T-helper 1 cell (primary cell): ENCODE measurements around the gene PLLP.
A peak's percentile ranks its signal among the peaks of the same experiment; 100 is the strongest.

Experiments
- DNase-seq, 5 donors: peaks; one replicate each; pipeline ENCODE4 v3.0.0-alpha.2; 2012 to 2020
- total RNA-seq, 4 donors: gene quantifications; one replicate each; lab custom pipeline; 2026; lab: John Stamatoyannopoulos, UW

The PLLP gene, protein sequence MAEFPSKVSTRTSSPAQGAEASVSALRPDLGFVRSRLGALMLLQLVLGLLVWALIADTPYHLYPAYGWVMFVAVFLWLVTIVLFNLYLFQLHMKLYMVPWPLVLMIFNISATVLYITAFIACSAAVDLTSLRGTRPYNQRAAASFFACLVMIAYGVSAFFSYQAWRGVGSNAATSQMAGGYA
- 0.46 to 1.1 (median 0.55) reads per million in 4 donors for total RNA-seq

DNA sequence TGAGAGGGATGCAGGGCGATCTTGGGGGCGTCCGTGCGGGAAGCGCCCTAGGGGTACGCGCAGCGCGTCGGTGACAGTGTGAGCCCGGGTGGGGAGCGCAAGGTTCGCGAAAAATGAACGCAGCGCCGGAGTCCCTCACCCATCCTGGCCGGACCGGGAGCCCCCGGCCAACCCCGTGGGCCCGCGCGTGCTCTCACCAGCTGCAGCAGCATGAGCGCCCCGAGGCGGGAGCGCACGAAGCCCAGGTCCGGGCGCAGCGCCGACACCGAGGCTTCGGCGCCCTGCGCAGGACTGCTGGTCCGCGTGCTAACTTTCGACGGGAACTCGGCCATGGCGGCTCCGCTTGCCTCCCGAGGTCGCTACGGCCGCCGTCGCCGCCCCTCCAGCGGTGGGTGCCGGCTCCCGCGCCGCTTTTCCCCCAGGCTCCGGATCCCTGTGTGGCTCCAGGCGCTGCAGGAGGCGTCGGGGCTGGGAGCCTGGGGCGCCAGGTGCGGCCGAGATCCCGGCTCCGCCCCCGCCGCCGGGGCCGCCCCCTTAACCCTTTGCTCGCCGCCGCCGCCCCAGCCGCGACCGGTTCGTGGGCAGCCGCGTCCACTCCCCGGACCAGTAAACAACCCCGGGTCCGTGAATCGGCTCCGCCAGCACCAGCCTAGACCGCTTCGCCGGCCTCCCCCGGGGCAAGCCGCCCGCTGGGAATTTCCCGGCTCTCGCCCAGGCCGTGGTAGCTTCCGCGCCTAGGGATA is at the start of gene PLLP:
Gene PLLP (minus strand): TSS at position 464 of the 743 bp plus-strand sequence. CDS start 132 bp downstream, at position 332.
- peak in 2 of 5 donors; percentile 29 to 32 for DNase-seq

DNA sequence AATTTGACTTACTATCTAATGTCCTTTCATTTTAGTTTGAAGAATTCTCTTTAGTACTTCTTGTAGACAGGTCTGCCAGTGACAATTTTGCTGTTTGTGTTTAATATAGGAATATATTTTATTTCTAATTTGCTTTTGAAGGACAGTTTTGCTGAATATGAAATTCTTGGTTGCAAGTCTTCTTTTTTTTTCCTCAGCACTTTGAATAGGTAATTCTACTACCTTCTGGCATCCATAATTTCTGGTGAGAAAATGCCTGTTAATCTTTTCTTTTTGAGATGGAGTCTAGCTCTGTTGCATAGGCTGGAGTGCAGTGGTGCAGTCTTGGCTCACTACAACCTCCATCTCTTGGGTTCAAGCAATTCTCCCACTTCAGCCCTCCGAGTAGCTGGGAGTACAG is 48.9 kb upstream of the PLLP start:
- no peak for DNase-seq

DNA sequence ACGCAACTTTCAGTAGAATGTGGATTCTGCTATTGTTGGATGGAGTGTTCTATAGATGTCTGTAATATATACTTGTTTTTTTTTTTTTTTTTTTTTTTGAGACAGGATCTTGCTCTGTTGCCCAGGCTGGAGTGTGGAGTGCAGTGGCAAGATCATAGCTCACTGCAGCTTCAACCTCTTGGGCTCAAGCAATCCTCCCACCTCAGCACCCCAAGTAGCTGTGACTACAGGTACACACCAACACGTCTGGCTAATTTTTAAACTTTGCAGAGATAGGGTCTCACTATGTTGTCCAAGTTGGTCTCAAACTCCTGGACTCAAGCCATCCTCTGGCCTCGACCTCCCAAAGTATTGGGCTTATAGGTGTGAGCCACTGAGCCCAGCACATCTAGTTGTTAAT is 46.9 kb upstream of the PLLP start:
- no peak for DNase-seq

DNA sequence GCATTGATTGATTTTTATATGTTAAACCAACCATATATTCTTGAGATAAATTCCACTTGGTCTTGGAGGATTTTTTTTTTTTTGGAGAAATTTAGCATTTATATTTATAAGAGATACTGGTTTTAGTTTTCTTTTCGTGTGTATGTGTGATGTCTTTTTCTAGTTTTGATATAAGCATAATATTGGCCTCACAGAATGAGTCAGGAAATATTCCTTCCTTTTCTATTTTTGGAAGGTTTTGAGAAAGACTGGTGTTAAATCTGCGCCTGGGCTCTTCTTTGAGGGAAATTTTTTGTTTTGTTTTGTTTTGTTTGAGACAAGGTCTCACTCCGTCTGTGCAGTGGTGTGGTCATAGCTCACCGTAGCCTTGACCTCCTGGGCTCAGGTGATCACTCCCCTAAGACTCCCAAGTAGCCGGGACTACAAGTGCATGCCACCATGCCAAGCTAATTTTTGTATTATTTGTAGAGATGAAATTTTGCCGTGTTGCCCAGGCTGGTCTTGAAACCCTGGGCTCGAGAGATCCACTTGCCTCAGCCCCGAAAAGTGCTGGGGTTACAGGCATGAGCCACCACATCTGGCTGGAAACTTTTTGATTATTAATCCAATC is 45.4 kb upstream of the PLLP start:
- no peak for DNase-seq

DNA sequence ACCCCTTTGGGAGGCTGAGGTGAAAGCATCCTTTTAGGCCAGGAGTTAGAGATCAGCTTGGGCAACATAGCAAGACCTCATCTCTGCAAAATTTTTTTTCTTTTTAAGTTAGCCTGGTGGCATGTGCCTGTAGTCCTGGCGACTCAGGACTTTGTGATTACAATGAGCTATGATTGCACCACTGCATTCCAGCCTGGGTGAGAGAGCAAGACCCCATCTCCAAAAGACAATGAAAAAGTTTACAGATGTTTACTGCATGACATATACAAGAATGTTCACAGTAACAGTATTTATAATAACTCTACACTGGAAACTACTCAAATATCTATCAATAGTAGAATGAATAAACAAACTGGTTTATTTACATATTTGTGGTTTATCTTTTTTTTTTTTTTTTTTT is 41.0 kb upstream of the PLLP start:
- DNase-seq: no peak

DNA sequence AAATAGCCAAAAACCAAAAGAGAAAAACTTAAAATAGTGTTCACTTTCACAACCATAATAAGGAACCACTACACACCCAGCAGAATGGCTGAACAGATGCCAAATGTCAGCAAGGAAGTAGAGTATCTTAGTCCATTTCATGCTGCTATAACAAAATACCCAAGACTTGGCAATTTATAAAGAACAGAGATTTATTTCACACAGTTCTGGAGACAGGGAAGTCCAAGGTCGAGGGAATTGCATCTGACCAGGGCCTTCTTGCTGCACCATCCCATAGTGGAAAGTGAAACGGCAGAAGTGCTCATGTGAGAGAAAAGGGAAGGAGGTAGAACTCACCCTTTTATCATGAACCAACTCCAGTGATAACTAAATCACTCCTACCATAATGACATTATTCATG is 40.3 kb upstream of the PLLP start:
- no peak for DNase-seq

DNA sequence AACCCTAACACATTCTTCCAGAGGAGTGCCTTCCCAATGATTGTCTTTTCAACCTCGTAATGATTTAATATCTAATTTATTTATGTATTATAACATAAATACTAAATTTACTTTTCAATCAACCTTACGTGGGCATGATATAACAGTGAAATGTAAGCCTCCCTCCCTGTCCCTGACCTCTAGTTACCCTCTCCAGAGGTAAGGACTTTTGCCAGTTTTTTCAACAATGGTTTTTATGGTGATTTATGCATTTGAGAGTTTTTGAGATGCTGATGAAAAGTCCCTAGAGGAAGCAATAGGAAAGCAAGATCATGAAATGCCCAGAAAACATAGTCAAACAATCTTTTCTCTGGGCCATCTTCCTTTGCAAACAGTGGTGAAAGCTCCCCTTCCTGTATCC is 35.2 kb upstream of the PLLP start:
- no peak for DNase-seq

DNA sequence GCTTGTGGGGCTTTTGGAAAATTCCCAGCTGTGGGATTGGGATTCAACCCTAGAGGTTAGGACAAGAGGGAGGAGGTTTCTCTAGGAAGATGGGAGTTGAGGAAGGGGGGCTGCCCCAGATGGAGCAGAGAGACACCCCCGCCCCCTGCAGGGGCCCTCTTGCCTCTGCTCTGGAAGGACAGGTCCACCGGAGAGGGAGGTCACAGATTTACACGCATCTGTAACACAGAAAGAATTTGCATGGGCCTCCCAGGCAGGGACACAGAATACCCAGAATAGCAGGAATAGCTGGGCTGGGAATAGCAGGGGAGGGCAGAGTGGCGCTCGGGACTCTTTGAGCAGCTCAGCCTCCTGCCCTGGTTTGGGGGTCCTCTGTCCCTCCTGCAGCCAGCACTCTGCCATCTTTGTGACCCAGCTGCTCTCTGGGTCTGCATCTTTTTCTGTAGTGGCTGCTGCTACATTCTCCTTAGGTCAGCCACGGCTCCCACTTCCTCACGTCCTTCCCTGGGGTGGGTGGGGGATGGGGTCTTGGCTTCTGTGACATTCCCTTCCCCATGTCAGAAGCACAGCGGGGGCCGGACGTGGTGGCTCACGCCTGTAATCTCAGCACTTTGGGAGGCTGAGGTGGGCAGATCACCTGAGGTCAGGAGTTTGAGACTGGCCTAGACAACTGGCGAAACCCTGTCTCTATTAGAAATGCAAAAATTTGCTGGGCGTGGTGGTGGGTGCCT is 33.9 kb upstream of the PLLP start:
- DNase-seq: no peak

DNA sequence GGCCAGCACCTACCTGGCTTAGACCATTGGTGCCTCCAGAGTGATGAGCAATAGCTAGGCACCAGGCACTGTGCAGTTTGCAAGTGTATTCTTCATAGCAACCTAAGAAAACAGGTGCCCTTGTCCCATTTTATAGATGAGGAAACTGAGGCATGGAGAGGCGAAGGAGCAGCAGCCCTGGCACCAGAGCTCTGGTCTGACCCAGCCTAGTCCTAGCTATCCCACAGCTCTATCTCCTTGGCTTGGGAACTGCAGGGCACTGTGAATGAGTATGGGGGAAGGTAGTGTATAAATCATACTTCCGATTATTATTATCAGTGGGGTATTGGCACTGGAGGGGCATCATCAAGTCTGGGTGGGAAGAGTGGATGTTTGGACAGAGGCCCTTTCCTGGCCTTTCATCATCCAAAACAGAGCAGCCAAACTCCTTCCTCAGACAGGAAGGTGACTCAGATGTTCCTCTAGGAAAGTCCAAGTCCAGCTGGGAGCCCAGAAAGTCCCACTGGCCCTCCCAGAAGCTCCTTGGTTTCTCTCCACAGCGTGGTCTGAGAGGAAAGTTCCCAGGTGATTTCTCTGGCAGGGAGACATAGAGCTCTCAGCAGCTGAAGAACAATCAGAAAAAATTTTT is 32.0 kb upstream of the PLLP start:
- no peak for DNase-seq

DNA sequence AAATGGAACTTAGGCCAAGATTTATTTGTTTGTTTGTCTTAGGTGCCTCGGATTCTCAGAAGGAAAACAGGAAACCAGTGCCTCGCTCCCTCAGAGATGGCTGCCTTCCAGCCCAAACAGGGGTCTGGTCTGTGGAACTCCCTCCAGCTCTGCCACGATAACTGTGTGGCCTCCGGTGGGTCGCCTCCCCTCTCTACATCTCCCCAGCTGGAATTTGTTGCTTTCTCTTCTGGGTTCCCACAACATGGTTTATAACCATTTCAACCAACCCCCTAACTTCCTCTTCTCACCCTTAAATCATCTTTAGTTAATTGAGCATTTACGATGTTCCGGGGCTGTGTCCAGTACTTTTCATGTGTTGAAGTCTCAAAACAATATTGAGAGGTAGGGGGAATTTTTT is 30.9 kb upstream of the PLLP start:
- no peak for DNase-seq

DNA sequence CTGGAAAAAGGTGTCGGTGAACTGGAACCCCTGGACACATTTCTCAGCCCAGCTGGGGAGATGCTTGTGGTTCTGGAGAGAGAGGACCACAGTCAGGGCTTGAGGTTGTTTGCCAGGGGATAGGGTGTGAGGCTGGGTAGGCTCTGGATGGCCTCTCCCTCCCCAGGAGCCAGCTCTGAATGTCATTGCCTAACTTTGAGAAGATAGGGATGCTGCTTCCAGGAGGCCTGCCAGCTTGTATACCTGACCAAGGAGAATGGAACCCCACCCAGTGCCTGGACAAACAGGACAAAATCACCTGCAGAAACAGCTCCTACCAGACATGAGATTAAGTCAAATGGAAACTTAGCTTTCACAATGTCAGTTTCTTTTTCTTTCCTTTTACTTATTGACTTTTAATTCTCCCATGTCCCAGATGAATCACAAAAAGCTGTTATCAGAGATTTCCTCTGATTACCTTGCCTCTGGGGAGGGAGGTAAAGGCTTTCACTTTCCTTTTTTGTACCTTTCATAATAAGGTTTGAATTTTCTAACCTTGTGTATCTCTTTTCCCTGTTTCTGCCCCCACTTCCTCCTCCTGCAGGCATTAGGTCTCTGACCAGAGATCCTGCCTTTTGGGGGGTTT is 29.8 kb upstream of the PLLP start:
- DNase-seq: no peak

DNA sequence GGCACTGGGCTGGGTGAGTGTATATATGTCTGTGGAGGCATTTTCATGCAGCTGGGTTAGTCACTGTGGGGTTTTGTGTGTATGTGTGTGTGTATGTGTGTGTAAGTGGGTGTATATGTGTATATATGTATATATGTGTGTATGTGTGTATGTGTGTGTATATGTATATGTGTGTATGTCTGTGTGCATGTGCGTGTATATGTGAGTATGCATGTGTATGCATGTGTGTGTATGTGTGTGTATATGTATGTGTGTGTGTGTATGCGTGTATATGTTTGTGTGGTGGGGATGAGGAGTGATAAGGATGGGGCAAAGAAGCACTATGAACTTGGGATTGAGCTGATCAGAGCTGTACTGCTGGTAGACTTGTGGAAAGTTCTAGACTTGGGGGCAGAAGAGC is 29.0 kb upstream of the PLLP start:
- no peak for DNase-seq

DNA sequence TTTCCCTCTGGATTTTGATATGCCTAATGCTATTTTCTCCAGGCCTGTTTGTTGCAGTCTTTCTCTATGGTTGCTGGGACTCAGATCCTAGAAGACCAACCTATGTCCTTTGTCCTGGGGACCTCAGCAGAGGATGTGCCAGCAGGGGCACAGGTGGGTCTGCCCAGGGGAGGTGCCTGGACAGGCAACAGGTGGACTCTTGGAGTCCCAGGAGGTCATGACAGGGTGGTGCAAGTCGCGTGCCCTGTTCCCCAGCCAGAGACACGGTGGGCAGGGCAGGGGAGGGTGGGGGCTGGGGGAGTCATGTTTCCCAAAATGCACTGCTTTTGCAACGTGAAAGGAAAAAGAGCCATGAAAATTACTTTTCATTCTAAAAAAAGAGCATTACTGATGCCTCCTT is 26.3 kb upstream of the PLLP start:
- DNase-seq: no peak

DNA sequence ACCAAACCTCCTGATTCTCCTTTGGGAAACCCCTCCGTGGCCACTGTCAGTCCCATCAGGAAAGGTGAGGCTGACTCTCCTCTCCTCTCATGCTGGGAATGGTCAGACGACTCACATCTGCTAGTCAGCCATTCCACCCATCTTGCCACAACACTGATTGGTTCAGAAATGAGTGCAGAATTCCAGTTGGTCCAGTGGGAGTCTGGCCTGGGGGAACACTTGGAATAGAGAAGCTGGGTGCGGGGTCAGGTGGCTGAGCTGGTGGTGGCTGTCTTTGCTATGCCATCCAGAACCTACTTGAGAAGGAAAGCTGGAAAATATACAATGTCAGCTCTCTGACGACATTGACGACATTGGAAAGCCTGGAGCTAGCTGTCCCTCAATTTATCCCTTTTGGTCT is 23.6 kb upstream of the PLLP start:
- no peak for DNase-seq

DNA sequence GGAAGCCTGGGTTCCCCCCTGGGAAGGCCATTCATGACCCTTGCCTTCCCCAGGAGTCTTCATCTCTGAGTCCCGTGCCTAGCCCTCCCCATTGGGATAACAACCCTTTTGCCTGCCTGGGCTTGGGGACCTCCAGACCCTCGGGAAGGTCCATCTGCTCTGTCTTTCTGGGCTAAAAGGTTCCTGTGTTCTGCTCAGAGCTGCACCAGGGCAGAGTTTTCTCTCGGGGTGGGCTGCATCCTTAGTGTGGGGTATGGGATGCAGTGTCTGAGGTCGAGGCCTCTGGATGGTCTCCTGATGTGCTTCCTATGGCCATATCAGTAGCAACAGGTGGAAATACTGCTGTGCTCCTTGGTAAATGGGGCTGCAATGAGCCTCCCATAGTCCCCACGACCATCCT is 22.9 kb upstream of the PLLP start:
- DNase-seq: no peak

DNA sequence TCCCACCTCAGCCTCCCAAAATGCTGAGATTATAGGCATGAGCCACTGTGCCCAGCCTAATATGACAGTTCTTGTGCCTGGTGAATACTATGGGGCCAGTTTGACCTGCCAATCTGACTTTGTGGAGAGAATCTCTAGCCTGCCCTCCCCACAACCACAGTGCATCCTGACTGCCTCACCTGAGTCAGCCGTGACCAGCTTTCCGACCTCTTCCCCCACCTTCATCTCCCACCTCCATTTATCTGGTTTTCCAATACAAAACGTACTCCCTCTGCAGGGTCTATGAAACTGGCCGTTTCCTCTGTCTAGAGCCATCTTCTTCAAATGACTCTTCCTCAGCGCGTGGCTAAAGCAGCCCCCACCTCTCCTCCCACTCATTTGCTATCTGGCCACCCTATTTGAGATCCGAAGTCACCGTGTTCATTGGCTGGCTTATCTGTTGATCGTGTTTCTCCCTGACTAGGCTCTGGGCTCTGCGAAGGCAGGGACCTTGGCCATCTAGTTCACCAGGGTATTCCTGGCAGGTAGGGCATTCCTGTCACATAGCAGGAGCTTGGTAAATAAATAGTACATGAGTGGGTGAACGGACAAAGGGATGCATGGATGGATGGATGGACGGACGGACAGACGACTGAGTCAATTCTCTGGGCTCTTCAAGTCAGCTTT is 22.3 kb upstream of the PLLP start:
- no peak for DNase-seq

DNA sequence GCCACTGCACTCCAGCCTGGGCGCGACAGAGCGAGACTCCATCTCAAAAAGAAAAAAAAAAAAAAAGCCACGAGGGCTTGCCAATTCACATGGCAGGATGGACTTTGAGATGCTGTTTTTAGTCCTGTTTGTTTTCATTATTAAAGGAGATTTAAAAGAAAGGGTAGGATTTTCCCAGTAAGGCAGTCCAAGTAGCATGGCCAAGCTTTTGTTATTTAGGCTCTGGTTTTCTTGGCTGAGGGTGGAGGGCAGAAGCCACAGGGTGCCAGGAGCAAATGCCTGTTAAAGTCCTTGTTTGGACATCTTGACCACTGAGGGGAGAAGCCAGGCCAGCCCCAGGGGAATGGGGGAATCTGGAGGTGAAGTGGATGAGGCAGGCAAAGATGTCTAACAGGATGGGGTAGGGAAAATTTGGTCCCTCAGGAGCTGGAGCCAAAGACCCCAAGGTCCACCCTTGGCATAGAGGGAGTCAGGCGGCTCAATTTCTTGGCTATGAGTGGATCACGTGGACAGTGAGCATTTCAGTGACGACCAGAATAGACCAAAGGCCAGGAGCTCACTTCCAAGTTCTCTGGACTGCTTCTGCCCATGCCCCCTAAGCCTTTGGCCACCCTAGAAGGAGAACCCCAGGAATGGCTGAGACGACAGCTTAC is 20.8 kb upstream of the PLLP start:
- DNase-seq: no peak

DNA sequence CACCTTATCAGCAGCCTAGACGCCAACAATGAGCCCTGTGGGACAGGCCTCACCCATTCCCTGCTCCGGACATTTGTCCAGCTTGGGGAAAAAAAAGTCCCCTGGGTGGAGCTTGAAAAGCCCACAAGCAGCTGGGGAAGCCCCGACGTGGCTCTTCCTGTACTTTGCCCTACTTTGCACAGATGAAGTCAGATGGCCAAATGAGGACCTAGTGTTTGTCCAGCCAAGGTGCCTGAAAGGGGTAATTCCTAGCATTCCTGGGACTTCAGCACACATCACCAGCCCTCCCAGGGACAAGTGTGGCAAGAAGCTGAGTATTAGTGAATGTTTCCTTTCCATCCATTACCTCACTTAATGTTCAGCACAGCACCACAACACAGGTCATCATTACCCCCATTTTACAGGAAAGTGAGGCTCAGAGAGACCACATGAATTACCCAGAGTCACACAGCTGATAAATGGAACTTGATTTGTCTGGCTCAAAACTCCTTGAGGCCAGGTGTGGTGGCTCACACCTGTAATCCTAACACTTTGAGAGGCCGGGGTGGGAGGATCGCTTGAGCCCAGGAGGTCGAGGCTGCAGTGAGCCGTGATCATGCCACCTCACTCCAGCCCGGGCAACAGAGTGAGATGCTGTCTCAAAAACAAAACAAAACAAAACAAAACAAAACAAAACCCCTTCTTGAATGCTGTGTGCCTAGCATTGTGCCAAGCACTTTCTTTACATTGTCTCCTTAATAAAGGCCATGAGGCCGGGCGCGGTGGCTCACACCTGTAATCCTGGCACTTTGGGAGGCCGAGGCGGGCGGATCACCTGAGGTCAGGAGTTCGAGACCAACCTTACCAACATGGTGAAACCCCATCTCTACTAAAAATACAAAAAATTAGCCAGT is 19.9 kb upstream of the PLLP start:
- no peak for DNase-seq

DNA sequence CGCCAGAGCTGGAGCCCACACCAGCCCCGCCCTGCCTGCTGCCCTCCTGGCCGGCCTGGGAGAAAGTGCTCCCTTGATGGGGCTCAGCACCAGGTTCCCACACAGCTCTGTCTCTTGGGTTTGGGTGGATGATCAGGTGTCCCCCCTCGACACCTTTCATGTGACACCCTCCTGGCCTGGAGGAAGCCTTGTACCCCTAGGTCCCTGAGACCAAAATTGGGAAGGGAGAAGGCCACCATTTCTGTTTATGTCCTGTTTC is 19.4 kb upstream of the PLLP start:
- DNase-seq: no peak

DNA sequence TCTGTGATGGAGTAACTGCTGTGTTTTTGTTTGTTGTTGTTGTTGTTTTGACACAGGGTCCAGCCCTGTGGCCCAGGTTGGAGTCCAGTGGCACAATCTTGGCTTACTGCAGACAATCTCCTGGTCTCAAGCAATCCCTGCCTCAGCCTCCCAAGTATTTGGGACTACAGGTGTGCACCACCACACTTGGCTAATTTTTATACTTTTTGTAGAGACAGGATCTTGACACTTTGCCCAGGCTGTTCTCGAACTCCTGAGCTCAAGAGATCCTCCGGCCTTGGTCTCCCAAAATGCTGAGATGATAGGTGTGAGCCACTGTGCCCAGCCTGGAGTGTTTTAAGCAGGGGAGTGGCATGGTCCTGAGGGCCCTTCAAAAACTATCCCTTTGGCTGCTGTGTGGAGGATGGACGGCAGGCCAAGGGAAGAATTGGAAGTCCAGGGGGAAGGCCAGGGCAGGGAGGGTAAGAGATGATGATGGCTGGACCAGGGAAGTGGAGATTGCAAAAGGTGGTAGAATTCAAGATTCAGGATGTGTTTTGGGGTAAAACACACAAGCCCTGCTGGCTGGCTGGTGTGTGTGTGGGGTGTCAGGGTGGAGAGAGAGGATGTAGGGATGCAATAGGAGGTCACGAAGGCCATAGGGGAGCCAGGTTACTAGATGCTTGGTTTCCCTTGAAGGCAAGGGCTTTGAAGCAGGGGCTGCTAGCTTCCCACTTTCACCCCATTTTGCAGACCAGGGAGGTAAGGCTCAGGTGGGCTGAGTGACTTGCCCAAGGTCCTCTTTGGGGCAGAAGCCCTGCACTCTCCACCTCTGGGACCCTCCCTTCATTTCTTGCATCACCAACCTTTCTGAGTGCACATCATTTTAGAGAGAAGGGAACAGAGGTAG is 18.8 kb upstream of the PLLP start:
- DNase-seq: no peak
